Measurements from ENCODE around the gene UBE2O. TPM values are rescaled to one million over a fixed set of nuclear protein-coding genes. Genes with fewer than 3 reads are reported as not detected.

Gene UBE2O
- total and polyA plus RNA-seq, 11 donors = 16.0 to 36.1 (median 30.7) TPM

GRCh38 chr17:76353599-76354316, 99.2 kb downstream of the UBE2O start, which contains the start of gene PRPSAP1:
Gene PRPSAP1, minus strand, starts transcription at chr17:76353916. Its CDS starts 213 bp downstream, at chr17:76353703.
- TF ChIP-seq CTCF (IDR thresholded peaks at IDR 0.05) = peak; percentile 31 to 82 (median 59)
- peak; percentile 36 to 65 for TF ChIP-seq POLR2A (IDR thresholded peaks at IDR 0.05)
- DNase-seq = peak; percentile 88 to 93 (median 90)
- Histone ChIP-seq H3K27ac (peak within 1 kb of the TSS; percentile 72 to 99 (median 90)), H3K4me1 (peaks cover 0 to 30% (median 13%) of the 10 kb centered on the region in 12 donors), H3K27me3 (no peaks in the 10 kb centered on the region), H3K36me3 (no peaks in the 10 kb centered on the region), H3K9me3 (no peaks in the 10 kb centered on the region), H3K4me3 (peak within 1 kb of the TSS; percentile 64 to 100 (median 94))
- peak; percentile 96 to 99 (median 98) for ATAC-seq
- intact Hi-C loops (cut with DNase I) = loop anchor here in 3 of 10 donors (5.0 kb wide), 3 partner anchors 34 to 51 kb away; no protein-coding TSS in a partner anchor
- WGBS, 4 donors = 0 to 1% (median 1%) methylated on average over 28 to 75 of the region's 75 CpGs

DNA sequence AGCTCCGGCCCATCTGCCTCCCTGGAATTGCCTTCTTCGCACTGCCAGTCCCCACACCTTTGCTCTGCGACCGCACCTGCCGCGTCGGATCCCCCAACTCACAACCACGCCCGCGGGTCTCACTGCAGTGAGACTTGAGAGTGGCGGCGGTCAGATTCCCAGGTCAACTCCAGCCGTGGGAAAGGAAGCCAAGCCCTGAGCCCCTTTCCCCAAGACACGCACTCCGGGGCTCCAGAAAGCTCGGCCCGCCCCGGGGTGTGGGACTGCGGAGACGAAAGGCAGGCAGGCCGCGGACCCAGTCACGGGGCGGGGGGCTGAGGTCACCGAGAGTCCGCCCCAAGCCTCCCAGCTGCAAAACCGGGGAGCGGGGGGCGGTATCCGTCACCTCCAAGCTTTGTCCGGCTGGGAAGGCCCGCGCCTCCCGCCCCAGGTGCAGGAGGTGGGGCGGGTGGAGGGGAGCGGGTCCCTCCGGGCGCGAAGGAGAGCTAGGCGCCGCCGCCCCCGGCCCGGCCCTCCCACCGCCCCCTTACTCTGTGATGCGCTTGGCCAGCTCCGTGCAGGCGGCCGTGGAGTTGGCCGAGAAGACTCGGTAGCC, 99.9 kb downstream of the UBE2O start:
- TF ChIP-seq CTCF (IDR thresholded peaks at IDR 0.05) = no peak
- TF ChIP-seq POLR2A (IDR thresholded peaks at IDR 0.05) = no peak
- DNase-seq (peak; percentile 25 to 65 (median 40)), ATAC-seq (peak in 2 of 4 donors; percentile 7 to 33)
- intact Hi-C loops (cut with DNase I) = loop anchor here in 3 of 10 donors (5.0 kb wide), 3 partner anchors 34 to 51 kb away; no protein-coding TSS in a partner anchor
- Histone ChIP-seq H3K9me3 (no peaks in the 10 kb centered on the region), H3K4me1 (peaks cover 0 to 30% (median 13%) of the 10 kb centered on the region in 12 donors), H3K36me3 (peaks cover 0 to 5% (median 3%) of the 10 kb centered on the region in 9 donors), H3K27ac (peak overlapping the region; percentile 72 to 99 (median 90)), H3K4me3 (peak overlapping the region; percentile 64 to 100 (median 94)), H3K27me3 (no peaks in the 10 kb centered on the region)
- WGBS, 4 donors = 0 to 1% (median 0%) methylated on average over 15 to 51 of the region's 51 CpGs

DNA sequence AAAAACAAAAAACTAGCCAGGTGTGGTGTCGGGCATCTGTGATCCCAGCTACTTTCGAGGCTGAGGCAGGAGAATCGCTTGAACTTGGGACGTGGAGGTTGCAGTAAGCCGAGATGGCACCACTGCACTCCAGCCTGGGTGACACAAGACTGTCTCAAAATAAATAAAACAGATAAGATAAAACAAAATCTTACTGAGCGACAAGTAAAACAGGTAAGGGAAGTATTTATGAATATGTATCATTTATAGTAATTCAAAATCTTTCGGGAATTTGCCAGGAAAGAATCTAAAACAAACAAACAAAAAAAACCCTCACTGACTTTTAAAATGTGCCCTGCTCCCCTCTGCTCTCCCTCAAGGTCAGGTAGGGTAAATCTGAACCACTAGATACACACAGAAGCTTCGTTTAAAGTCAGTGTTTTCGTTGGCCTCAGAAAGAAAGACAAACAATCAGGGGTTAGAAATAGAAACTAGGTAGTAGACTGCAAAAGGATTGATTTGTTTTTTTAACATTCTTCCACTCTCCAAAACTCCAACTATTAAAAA, 101.4 kb downstream of the UBE2O start:
- Histone ChIP-seq H3K27me3 (no peaks in the 10 kb centered on the region), H3K36me3 (peaks cover 0 to 20% (median 16%) of the 10 kb centered on the region in 9 donors), H3K4me3 (peak overlapping the region in 3 of 12 donors; percentile 68 to 100 (median 97)), H3K27ac (peak overlapping the region in 8 of 12 donors; percentile 15 to 42 (median 36)), H3K9me3 (no peaks in the 10 kb centered on the region), H3K4me1 (peaks cover 0 to 30% (median 13%) of the 10 kb centered on the region in 12 donors)
- intact Hi-C loops (cut with DNase I) = loop anchor here in 3 of 10 donors (2.0 to 5.0 kb wide), 4 partner anchors 19 to 49 kb away; no protein-coding TSS in a partner anchor
- WGBS, 4 donors = 58 to 63% (median 62%) methylated on average over 9 of the region's 9 CpGs
- ATAC-seq (no peak), DNase-seq (no peak)
- TF ChIP-seq POLR2A (IDR thresholded peaks at IDR 0.05) (no peak), CTCF (IDR thresholded peaks at IDR 0.05) (no peak)
